Measurements from ENCODE around the gene RAB6B. TPM values are rescaled to one million over a fixed set of nuclear protein-coding genes. Genes with fewer than 3 reads are reported as not detected.

Gene RAB6B
- total and polyA plus RNA-seq, 2 of the 4 experiments (the other 2 are of a cell fraction), result 0.18 to 1.2 TPM

GRCh38 chr3:133897547-133897946 lies 1.9 kb upstream of the RAB6B start:
- no peak overlapping the region for H2BK15ac ChIP-seq (ENCODE audit: low read depth, low read length)
- no peak overlapping the region for H2BK5ac ChIP-seq (ENCODE audit: low read depth, low read length, poor library complexity, severe bottlenecking)
- TF ChIP-seq MXI1 (IDR thresholded peaks at IDR 0.05; ENCODE audit: borderline replicate concordance, low read depth, low read length), result no peak
- no peak for TF ChIP-seq CEBPB (IDR thresholded peaks at IDR 0.05; ENCODE audit: low read depth, low read length)
- no peak for TF ChIP-seq RCOR1 (IDR thresholded peaks at IDR 0.05; ENCODE audit: insufficient replicate concordance, low read length)
- no peak for TF ChIP-seq CHD1 (IDR thresholded peaks at IDR 0.05; ENCODE audit: low read depth, low read length)
- TF ChIP-seq MAFK (IDR thresholded peaks at IDR 0.05; ENCODE audit: low read depth, low read length), result no peak
- TF ChIP-seq NFE2L2 (IDR thresholded peaks at IDR 0.05; ENCODE audit: low read depth, low read length), result no peak
- no peak for TF ChIP-seq MAZ (IDR thresholded peaks at IDR 0.05; ENCODE audit: borderline replicate concordance, low read depth, low read length)
- no peak for TF ChIP-seq FOS (IDR thresholded peaks at IDR 0.05; ENCODE audit: low read depth, low read length)
- TF ChIP-seq POLR2A (IDR thresholded peaks at IDR 0.05; ENCODE audit: low read depth, low read length), result no peak
- TF ChIP-seq CTCF (conservative IDR thresholded peaks at IDR 0.05; ENCODE audit: low read depth, low read length), result no peak
- TF ChIP-seq USF2 (IDR thresholded peaks at IDR 0.05; ENCODE audit: low read depth, low read length), result no peak
- TF ChIP-seq BHLHE40 (IDR thresholded peaks at IDR 0.05; ENCODE audit: low read depth, low read length), result no peak
- TF ChIP-seq RFX5 (IDR thresholded peaks at IDR 0.05; ENCODE audit: low read depth, low read length), result no peak
- TF ChIP-seq SMC3 (IDR thresholded peaks at IDR 0.05; ENCODE audit: low read depth, low read length), result no peak
- no peak for TF ChIP-seq RAD21 (IDR thresholded peaks at IDR 0.05; ENCODE audit: low read length)
- in situ Hi-C loops (cut with MboI; ENCODE audit: low sequenced_read_pairs), result no loop called here
- no peak overlapping the region for H3K14ac ChIP-seq (replicated peaks; ENCODE audit: low read depth, low read length)
- no peaks in the 10 kb centered on the region for H3K4me1 ChIP-seq (ENCODE audit: control insufficient read depth, insufficient read depth, low read length)
- CTCF ChIA-PET, result interaction anchor here (0.6 kb wide), 1 partner anchor 802 kb away, joined by 3 read pairs; no protein-coding TSS in a partner anchor
- H2BK120ac ChIP-seq (ENCODE audit: low read depth, low read length), result no peak overlapping the region
- DNase-seq (no peak), ATAC-seq (ENCODE audit: low read depth) (no peak)
- WGBS, 2 experiments (ENCODE audit: extremely low coverage in 2 of 2, insufficient read length in 1 of 2), result no CpG with 5 or more reads among the region's 7 CpGs
- no peak overlapping the region for H3K27ac ChIP-seq (ENCODE audit: insufficient read depth, low read length)
- H3K27me3 ChIP-seq (ENCODE audit: control insufficient read depth, insufficient read depth, low read length), result peaks cover 49% of the 10 kb centered on the region
- H3K36me3 ChIP-seq (ENCODE audit: control insufficient read depth, insufficient read depth, low read length), result no peaks in the 10 kb centered on the region
- H3K9me3 ChIP-seq (ENCODE audit: control insufficient read depth, insufficient read depth, low read length), result no peaks in the 10 kb centered on the region
- POLR2A ChIA-PET (ENCODE audit: unreplicated experiment), result no interaction called here
- no peak overlapping the region for H3K4me3 ChIP-seq (ENCODE audit: insufficient read depth, low read depth, low read length)
- no peak overlapping the region for H3K4ac ChIP-seq (ENCODE audit: low read depth, low read length)
- H2BK20ac ChIP-seq (ENCODE audit: low read depth, low read length), result no peak overlapping the region
- no peak overlapping the region for H3K56ac ChIP-seq (ENCODE audit: extremely low read depth, insufficient read depth, low read length)
- dilution Hi-C loops (cut with HindIII; ENCODE audit: low sequenced_read_pairs, unreplicated experiment), result no loop called here
- H3K79me1 ChIP-seq (ENCODE audit: low read depth in 1 of 2, low read length in 2 of 2), result no peaks in the 10 kb centered on the region
- no peak overlapping the region for H3K23ac ChIP-seq (ENCODE audit: low read depth, low read length)
- intact Hi-C loops (cut with micrococcal nuclease), result no loop called here
- H4K5ac ChIP-seq (ENCODE audit: low read depth, low read length), result no peak overlapping the region
- H2AK9ac ChIP-seq (replicated peaks; ENCODE audit: low read depth, low read length, poor library complexity), result no peak overlapping the region
- H2AFZ ChIP-seq (replicated peaks; ENCODE audit: low read length, poor library complexity), result no peak overlapping the region
- no peak overlapping the region for H3K18ac ChIP-seq (ENCODE audit: low read depth, low read length)
- no TSS peak for BruUV-seq (replicated peaks)
- H4K91ac ChIP-seq (ENCODE audit: insufficient read depth, low read depth, low read length), result no peak overlapping the region
- no peaks in the 10 kb centered on the region for H4K20me1 ChIP-seq (ENCODE audit: insufficient read depth, low read length)
- H2AK5ac ChIP-seq (ENCODE audit: low read depth, low read length), result no peak overlapping the region
- H3K9ac ChIP-seq (ENCODE audit: low read depth, low read length), result no peak overlapping the region
- H4K8ac ChIP-seq (ENCODE audit: low read depth in 2 of 2, low read length in 2 of 2), result no peak overlapping the region
- no peaks in the 10 kb centered on the region for H3K9me1 ChIP-seq (ENCODE audit: insufficient read depth, low read length)
- no peak overlapping the region for H3K4me2 ChIP-seq (ENCODE audit: low read depth, low read length)
